ENCODE data around the gene SDHAF3. TPM values are rescaled to one million over a fixed set of nuclear protein-coding genes. Genes with fewer than 3 reads are reported as not detected.
A peak's percentile ranks its signal among the peaks of the same experiment; 100 is the strongest.

SDHAF3 gene
- total and polyA plus RNA-seq, 2 of the 8 experiments (the other 6 are each of a cell fraction or from before 2014, with no cell fraction given), result 12.0 to 31.3 TPM

DNA sequence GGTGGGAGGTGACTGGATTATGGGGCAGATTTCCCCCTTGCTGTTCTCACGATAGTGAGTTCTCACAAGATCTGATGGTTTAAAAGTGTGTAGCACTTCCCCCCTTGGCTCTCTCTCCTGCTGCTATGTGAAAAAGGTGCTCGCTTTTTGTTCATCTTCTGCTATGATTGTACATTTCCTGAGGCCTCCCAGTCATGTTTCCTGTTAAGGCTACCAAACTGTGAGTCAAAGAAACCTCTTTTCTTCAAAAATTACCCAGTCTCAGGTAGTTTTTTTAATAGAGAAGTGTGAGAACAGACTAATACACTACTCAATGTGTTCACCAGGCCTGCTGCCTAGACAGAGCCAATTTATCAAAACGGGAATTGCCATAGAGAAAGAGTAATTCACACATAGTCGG, 49.7 kb downstream of the SDHAF3 start:
- no peak overlapping the region for H3K4me2 ChIP-seq (ENCODE audit: insufficient read depth in 1 of 2, low read depth in 2 of 2, low read length in 2 of 2)
- H3K4ac ChIP-seq (replicated peaks; ENCODE audit: insufficient read length, low read depth, low read length), result no peak overlapping the region
- no peaks in the 10 kb centered on the region for H3K27me3 ChIP-seq (replicated peaks in 1 of 4; ENCODE audit: control insufficient read depth in 3 of 4, extremely low read depth in 1 of 4, insufficient read depth in 3 of 4, low read length in 3 of 4)
- no peaks in the 10 kb centered on the region for H4K20me1 ChIP-seq (replicated peaks in 1 of 2; ENCODE audit: control insufficient read depth in 1 of 2, insufficient read depth in 2 of 2, low read length in 2 of 2)
- H3K79me2 ChIP-seq (ENCODE audit: control insufficient read depth in 1 of 2, insufficient read depth in 2 of 2, low read length in 2 of 2), result peaks cover 0 to 18% of the 10 kb centered on the region in 2 experiments; a peak in 2 of 4 replicates
- no peak overlapping the region for H4K91ac ChIP-seq (replicated peaks; ENCODE audit: insufficient read length, low read length)
- no peak overlapping the region for H3K14ac ChIP-seq (ENCODE audit: insufficient read length)
- H4K8ac ChIP-seq (ENCODE audit: extremely low read depth, insufficient read depth, low read length), result no peak overlapping the region
- H3K36me3 ChIP-seq (ENCODE audit: control insufficient read depth in 2 of 4, insufficient read depth in 4 of 4, low read length in 3 of 4), result peaks cover 0 to 5% (median 0%) of the 10 kb centered on the region in 4 experiments; a peak in 3 of 8 replicates
- peaks cover 0 to 3% (median 0%) of the 10 kb centered on the region in 4 experiments; a peak in 2 of 7 replicates for H3K4me1 ChIP-seq (replicated peaks in 1 of 4; ENCODE audit: control insufficient read depth in 3 of 4, insufficient read depth in 4 of 4, low read length in 3 of 4)
- H2BK15ac ChIP-seq (ENCODE audit: low read length), result no peak overlapping the region
- H2BK5ac ChIP-seq (ENCODE audit: low read depth, low read length), result no peak overlapping the region
- no peak overlapping the region for H2AFZ ChIP-seq (ENCODE audit: low read length)
- FAIRE-seq (no peak), DNase-seq (ENCODE audit: low read depth in 1 of 2, low spot score in 2 of 2) (no peak)
- ChIA-PET CTCF (ENCODE audit: partially characterized antibody) (no interaction called here), POLR2A (ENCODE audit: partially characterized antibody) (no interaction called here)
- 0 out of 2 replicates have a peak overlapping the region, but pooled peaks have one; percentile 35 for H3K27ac ChIP-seq (ENCODE audit: low read depth, low read length)
- H3K23me2 ChIP-seq (ENCODE audit: low read depth, low read length), result no peaks in the 10 kb centered on the region
- no peaks in the 10 kb centered on the region; a peak in 1 of 4 replicates for H3K9me3 ChIP-seq (ENCODE audit: insufficient read depth in 2 of 2, low read depth in 1 of 2, low read length in 1 of 2)
- peaks cover 2% of the 10 kb centered on the region; the same call in 1 of the 2 replicates for H3K79me1 ChIP-seq (ENCODE audit: low read depth, low read length)
- WGBS, 2 experiments (ENCODE audit: extremely low coverage in 1 of 2, insufficient coverage in 1 of 2, insufficient read length in 1 of 2, insufficient replicate concordance in 2 of 2, low coverage in 1 of 2, low lambda C conversion rate in 2 of 2, missing lambda C conversion rate in 1 of 2), result 92% methylated on average over 4 of the region's 4 CpGs; no CpG with 5 or more reads in 1 of the 2 experiments
- no peak overlapping the region for H4K5ac ChIP-seq (ENCODE audit: insufficient read length, low read depth, low read length)
- H3K9ac ChIP-seq (replicated peaks in 1 of 4; ENCODE audit: extremely low read depth in 1 of 4, low read depth in 3 of 4, low read length in 3 of 4), result no peak overlapping the region
- no peak overlapping the region for H2AK5ac ChIP-seq (ENCODE audit: low read depth, low read length)
- no peak overlapping the region for H3K4me3 ChIP-seq (ENCODE audit: extremely low read depth in 1 of 4, insufficient read depth in 2 of 4, low read depth in 3 of 4, low read length in 4 of 4)
- no peak overlapping the region for H2BK12ac ChIP-seq (ENCODE audit: low read depth, low read length)
- H2BK120ac ChIP-seq (replicated peaks; ENCODE audit: low read depth, low read length), result no peak overlapping the region
- no peak overlapping the region for H3K23ac ChIP-seq (ENCODE audit: insufficient read length)
- H2BK20ac ChIP-seq (ENCODE audit: low read length), result no peak overlapping the region
- H3K56ac ChIP-seq (replicated peaks; ENCODE audit: insufficient read length, low read depth, low read length), result no peak overlapping the region
- no peak overlapping the region for H3K18ac ChIP-seq (ENCODE audit: extremely low read depth, low read length)
- TF ChIP-seq CHD2 (IDR thresholded peaks at IDR 0.05; ENCODE audit: low read length) (no peak), NRF1 (IDR thresholded peaks at IDR 0.05; ENCODE audit: low read depth, low read length) (no peak), JUN (IDR thresholded peaks at IDR 0.05; ENCODE audit: low read depth, low read length) (no peak), SIRT6 (IDR thresholded peaks at IDR 0.05; ENCODE audit: low read length) (no peak), TCF12 (IDR thresholded peaks at IDR 0.05; ENCODE audit: low read depth, low read length) (no peak), GTF2F1 (IDR thresholded peaks at IDR 0.05; ENCODE audit: borderline replicate concordance, low read depth, low read length) (no peak), BRCA1 (IDR thresholded peaks at IDR 0.05; ENCODE audit: low read depth, low read length) (no peak), KDM5A (IDR thresholded peaks at IDR 0.05; ENCODE audit: low read length) (no peak), BCL11A (IDR thresholded peaks at IDR 0.05; ENCODE audit: low read depth in 2 of 2, low read length in 2 of 2) (no peak), HDAC2 (IDR thresholded peaks at IDR 0.05; ENCODE audit: borderline replicate concordance in 1 of 2, low read depth in 2 of 2, low read length in 2 of 2) (no peak), CTBP2 (IDR thresholded peaks at IDR 0.05; ENCODE audit: borderline replicate concordance, insufficient read depth, insufficient read length, low read length) (no peak), KDM4A (IDR thresholded peaks at IDR 0.05; ENCODE audit: low read depth, low read length, severe bottlenecking) (no peak)
- TF ChIP-seq, protein P1, sequence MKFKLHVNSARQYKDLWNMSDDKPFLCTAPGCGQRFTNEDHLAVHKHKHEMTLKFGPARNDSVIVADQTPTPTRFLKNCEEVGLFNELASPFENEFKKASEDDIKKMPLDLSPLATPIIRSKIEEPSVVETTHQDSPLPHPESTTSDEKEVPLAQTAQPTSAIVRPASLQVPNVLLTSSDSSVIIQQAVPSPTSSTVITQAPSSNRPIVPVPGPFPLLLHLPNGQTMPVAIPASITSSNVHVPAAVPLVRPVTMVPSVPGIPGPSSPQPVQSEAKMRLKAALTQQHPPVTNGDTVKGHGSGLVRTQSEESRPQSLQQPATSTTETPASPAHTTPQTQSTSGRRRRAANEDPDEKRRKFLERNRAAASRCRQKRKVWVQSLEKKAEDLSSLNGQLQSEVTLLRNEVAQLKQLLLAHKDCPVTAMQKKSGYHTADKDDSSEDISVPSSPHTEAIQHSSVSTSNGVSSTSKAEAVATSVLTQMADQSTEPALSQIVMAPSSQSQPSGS (IDR thresholded peaks at IDR 0.05; ENCODE audit: low read length), result no peak

Measured in H1 (cell line).